Left hindlimb (tissue), 1 donor: Measurements from ENCODE around the gene OGA.

Experiments
- DNase-seq: peaks from one replicate; pipeline ENCODE4 v3.0.0-alpha.2; 2018

The OGA gene

DNA sequence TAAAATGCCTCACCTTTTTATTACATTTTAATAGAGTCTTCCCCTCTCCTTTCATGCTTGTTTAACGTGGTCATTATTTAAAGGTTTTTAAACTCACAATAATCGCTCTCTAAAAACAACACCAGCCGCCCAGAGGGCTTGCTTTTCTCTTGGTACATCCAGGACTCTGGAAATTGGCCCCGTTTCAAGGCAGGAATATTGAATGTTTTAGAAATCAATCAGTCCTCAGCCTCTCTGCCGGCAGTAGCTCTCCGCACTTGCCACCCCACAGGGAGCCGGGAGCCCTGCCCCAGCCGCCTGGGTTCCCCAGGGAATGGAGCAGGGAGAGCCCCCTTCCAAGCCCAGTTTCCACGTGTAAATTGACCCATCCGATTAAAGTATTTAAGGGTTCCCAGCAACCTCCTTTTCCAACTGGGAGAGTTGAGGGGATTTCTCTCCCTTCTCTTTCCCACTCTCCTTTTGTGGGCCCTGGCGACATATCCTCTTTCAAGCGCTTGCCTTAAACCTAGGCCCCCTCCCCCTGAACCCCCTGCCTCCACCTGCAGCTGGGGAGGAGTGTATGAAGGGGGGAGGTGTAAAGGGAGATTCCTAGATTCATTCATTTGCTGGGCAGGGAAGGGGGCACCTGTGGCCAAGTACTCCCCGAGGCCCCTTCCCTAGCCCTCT lies 44.2 kb downstream of the OGA start:
- no peak for DNase-seq

DNA sequence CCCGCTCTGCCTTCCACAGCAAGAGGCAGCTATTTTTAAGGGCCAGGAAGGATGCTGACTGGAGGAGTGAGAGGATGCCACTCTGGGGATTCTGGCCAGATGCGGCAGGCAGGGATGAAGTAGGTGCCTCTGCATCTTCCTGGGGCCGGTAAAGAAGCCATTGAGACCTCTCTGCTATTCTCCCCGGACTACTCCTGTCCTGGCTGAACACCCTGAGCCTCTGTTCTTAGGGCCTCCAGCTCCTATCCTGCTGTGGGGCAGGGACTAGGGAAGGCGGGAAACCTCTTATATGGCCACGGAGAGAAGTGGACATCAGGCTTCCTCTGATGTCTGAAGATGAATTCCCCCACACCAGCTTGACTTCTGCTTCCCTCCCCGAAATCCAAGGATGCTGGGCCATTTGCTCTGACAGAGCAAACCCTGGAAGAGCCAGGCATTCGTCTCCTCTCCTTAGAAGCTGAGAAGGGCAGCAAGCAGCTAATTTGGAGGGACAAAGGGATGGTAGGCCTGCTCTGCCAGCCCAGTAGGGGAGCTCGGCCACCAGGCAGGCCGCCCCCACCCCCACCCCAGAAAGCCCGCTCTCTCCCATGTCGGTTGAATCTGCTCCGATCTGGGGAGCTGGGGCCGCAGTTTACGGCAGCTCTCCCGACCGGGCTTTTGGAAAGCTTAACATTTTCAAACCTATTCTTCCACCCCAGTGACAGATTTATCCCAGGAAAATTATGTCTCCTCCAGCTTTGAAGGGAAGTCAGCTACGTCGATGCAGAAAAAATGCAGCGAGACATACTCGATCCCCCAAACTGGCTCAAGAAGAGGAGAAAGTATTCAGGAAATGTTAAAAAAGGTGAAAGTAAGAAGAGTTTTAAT lies 45.1 kb downstream of the OGA start:
- no peak for DNase-seq

DNA sequence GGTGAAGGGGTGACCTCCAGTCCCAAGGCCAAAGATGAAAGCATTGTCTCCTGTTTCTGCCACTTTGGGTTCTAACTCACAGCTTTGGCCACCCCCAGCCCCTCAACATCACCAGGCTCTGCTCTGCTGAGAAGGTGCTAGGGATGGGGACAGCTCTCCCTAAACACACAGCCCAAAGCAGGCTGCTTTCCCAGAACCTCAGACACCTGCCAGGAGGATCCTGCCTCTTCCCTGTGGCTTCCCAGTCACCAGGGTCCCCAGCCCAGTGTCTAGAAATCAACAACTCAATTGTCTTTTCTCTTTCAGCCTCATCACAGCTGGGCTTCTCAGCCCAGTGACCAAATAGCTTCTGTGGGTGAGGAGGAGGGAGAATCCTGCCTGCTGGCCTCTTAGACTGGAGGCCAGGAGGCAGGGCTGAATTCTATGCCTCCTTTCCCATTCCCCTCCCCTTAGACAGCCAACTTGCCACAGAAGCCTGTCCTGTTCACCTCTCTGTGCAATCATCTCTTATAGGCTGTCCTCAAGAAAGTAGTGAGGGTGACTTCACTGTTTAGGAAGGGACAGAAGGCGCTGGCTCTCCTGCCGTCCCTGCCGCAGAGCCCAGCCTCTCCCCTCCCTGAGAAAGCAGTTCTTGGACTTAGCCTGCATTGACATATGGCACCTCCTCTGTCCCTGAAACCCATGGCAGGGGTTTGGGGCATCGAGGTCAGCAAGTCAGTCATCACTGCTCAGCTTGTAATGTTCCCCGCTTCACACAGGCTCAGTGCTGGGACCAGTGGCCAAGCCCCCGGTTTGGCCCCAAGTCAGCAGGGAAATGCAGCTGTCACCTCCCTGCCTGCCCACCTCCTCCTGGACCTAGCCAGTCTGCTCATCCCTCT lies 46.0 kb downstream of the OGA start:
- no peak for DNase-seq

DNA sequence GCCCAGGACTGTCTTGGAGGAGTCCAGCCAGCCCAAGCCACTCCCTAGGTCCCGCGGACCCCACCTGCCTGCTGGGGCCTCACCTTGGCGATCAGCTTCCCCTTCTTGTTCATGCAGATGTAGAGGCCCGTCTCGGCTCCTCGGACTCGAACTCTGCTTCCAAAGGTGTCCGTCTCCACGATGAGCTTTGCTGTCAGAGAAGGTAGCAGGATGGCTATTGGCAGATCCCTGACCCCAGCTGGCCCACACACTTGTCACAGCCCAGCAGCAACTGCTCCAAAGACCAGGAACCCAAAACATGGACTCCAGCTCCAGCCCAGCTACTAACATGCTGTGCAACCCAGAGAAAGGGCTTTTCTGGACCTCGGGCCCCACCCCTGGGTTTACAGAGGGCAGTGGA lies 46.9 kb downstream of the OGA start:
- DNase-seq, result no peak

DNA sequence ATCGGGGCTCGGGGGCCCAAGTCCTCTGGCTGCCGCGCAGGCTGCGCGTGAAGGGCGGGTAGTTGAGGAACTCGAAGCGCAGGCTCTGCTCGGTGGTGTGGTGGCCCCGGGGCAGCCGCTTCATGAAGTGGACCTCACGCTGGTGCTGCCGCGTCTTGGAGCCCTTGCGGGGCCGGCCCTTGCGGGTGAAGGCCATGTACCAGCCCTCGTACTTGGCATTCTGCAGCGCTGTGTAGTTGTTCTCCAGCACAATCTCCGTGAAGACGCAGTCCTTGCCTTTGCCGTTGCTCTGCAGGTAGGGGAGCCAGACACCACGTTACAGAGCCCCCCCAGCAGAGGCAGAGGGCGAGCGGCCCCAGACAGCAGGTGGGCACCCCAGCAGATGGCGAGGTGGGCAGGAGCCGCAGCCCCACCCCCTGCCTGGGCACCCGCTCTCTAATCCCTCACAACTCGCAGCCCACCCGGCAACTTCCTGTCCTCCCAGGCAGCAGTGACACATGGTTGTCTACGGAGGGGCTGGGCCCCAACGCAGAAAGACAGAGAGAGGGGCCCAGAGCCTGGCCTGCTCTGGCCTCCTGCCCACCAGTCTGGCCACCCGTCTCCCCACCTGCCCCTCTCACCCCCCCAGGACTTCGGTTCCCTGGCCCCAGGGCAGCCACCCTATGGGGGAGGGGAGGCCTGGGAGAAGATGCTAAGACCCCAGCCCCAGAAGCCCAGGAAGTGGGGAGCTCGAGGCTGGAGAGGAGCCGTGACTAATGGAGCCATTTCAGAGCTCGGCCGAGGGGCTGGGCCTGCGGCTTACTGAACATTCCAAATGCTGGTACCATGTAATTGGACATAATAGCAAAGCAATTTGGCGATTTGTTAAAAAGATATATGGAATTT lies 47.7 kb downstream of the OGA start:
- DNase-seq, result no peak

DNA sequence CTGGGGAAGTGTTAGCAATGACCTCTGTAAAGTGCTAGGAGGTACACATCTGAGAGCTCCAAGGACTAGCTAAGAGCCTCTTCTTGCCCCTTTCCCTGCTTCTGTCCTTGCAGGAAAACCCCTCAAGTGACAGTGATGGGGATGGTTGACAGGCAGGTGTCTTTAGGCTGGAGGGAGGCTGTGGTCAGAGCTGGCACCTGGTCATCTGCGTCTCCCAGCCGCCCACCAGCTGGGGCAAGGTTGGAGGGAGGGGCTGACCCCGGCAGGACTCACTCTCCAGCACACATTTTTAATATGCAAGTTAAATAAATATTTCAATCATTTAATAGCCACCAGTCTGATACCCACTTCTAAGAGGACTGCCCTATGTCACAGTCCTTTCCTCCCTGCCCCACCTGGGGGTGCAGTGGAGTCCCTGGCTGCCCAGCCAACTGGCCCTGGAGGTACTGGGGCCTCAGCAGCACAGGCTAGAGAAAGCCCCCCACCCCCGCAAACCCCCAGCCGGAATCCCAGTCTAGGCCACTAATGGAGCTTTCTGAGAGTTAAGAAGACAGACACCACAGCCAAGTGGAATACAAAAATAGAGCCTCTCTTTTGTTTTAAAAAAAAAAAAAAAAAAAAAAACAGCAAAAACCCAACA lies 48.6 kb downstream of the OGA start:
- no peak for DNase-seq

DNA sequence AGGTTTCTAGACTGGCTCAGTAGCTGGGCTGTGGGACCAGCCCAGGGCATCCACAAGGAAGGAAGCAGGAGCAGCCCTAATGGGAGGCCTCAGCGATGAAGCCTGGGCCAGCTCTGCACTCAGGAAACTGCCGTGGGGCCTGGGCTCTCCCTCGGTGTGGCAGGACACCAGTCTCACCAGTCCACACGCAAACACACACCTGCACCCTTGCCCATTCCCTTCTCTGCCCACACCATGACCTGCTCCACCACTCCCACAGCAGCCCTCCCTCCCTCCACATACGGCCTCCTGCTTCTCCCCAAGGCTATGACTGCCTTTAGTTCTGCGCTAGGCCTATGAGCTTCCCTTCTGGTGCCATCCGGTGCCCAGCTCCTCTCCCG lies 49.5 kb downstream of the OGA start:
- no peak for DNase-seq

DNA sequence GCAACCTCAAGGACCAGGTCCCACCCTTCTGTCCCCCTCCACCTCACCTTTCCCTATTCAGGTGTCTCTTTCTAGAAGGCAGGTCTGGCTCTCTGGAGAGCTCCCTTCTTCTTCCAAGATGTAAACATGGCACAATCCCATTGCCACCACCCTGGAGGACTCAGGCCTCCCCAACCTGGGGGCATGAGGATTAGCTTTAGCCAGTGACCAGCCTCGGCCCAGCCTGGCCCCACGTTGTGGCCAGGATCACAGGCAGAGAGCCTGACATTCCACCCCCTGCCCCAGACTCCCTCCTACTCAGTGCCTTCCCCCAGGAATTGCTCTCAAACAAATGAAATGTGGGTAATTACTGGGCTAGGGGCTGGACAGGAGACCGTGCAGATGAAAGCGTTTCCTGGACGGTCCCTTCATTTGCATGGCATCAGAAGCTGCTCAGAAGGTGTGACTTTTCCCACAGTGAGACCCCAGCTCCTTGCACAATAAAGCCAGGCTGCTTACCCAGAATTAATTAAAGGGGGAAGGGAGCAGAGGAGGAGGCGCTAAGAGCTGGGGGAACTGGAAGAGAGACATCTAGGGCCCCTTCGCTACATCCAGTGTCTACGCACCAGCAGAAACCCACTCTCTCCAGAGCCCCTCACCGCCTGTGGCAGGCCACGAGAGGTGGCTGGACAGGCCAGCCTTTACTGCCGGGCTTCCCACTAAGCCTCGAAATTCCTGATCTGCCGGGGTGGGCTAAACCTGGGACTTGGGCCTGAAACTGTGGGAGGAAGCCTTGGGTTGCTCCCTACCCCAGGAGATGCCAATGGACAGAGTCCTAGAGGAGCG lies 50.1 kb downstream of the OGA start:
- no peak for DNase-seq

DNA sequence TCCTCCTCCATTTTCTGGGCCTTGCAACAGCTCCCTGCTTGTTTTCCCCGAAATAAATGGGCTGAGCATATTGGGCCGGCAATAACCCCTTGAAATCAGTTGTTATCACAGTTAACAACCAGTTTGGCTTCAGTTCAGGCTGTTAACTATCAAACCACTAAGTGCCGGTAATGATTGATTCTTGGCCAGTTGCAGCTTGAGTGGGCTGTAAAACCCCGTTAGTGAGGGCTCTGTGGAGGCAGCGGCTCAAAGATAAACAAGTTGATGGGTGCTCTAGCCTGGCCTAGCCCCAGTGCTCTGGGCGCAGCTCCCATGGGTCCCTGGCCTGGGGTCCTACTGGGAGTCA lies 50.7 kb downstream of the OGA start:
- no peak for DNase-seq

DNA sequence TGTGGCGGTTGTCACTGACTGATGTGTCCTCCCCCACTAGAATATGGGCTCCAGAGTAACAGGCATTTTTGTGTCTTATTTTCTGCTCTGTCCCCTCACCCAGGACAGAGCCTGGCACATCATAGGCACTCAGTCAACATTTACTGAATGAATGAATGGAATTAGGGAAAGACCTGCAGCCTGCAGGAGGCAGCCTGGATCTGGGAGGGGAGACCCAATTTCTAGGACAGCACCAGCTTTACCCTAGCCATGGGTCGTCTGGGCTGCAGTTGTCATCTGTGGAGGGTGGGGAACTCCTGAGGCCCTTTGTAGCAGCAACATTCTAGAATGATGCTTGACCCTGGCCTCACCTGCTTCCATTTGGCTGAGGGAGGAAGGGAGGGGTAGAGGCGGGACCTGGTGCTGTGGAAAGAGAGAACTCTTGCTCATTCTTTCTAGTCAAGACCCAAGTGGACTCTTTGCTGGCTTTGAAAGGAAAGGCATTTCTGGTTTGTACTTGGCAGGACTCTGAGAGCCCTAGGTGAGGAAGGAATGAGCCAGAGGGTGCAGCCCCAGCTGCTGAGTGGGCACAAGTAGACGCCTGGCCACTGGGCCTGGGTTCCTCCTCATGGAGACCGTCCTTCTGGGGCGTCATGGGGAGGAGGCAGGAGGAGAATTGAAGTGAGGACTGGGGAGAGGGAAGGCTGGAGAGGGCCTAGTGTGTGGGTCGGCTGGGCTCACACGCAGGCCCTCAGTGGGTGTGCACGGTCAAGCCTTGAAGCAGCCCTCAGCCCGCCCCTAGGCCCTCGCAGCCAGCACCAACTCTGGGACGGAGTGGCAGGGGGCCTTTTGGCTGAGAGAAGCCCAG lies 51.3 kb downstream of the OGA start:
- DNase-seq, result no peak

DNA sequence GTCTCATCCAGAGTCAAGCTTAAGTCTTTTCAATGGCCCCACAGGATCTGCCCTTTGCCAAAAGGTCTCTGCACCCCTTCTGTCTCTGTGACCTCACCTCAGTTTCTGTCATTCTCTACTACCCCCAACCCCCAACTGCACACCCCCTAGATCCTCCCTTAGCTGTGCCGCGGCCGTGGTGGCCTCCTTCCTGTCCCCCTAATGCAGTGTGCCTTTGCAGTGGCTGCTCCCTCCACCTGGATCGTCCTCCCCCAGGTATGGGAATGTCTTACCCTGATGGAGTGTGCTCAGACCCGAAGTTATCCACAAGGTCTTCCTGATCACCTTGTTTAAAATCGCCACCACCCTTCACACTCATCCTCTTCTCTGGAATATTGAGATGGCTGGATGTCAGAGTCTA lies 51.9 kb downstream of the OGA start:
- DNase-seq, result no peak

DNA sequence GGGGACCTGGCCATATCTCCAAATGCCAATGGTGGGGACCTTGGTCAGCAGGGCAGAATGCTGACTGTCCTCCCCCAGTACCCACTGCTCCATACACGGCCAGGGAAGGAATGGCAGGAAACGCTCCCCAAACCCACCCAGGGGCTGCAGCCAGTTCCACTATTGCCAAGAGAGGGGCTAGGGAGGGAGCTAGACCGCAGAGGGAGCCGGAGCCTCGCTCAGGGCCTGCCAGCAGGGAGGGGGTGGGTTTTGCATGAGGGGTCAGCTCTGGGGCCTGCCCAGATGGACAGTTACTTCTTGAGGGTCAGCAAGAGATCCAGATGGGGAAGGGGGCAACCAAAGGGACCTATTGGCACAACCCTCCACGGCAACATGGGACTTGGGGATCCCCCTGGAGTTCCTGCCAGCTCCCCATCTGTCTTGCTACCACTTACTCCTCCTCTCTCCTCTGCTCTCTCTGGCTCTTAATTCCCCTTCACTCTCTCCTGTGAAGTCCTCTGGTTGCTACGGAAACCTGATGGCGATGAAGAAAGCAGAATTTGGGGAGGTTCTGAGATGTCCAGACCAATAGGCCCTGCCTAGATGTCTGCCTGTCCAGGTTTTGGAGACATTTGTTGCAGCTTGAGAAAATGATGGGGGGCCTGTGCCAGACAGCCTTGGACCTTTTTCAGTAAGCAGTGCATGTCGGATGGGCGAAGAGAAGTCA lies 55.0 kb downstream of the OGA start:
- no peak for DNase-seq

DNA sequence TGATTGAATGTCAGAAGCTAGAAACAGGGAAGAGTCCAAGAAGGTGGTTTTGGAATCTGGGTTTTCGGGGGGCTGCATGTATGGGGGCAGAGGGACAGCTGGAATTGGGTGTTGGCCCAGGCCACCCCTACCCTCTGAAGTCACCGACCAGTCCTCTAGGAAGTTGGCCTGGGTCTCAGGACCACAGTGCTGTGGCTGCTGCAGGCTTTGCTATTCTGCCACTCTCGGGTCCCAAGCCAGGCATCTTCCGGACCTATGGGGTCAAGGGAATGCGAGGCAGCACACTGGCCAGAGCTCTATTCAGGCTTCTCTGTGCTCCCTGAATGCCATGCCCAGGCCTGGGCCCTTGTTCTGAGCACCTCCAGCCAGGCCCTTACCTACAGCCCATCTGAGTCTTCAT lies 55.5 kb downstream of the OGA start:
- no peak for DNase-seq

DNA sequence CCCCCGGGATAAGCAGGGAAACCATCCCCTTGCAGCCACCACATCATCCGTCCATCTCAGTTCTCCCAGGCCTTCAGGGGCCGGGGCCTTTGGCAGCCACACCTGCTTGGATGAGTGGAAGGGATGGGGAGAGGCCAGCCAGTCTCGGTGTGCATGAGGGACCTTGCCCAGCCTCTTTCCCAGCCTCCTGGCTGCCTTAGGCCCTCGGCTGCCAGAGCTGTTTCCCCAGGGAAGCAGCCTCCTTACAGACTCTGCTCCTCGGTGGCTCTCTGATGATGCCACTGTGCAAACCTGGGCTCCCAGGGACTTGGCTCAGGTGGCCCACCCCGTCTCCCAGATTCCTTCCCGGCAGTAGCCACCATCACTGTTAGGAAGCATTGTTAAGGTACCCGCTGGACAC lies 57.0 kb downstream of the OGA start:
- DNase-seq, result no peak

DNA sequence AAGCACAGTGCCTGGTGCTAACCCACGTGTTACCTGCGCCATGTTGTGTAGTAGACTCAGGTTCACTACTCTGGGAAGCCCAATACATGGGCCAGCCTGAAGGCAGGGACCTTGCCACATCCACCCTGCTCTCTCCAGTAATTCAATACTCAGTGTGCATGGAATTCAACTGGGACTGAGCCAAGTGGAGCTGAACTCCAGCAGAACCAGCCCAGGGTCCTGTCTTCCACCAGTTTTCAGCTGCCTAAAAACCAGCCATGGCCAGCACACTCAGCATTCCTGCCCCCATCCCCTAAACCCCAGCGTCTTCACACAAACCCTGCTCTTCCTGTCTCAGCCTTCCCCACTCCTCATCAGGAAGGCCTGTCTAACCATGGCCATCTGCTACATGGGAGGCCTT lies 57.7 kb downstream of the OGA start:
- no peak for DNase-seq

DNA sequence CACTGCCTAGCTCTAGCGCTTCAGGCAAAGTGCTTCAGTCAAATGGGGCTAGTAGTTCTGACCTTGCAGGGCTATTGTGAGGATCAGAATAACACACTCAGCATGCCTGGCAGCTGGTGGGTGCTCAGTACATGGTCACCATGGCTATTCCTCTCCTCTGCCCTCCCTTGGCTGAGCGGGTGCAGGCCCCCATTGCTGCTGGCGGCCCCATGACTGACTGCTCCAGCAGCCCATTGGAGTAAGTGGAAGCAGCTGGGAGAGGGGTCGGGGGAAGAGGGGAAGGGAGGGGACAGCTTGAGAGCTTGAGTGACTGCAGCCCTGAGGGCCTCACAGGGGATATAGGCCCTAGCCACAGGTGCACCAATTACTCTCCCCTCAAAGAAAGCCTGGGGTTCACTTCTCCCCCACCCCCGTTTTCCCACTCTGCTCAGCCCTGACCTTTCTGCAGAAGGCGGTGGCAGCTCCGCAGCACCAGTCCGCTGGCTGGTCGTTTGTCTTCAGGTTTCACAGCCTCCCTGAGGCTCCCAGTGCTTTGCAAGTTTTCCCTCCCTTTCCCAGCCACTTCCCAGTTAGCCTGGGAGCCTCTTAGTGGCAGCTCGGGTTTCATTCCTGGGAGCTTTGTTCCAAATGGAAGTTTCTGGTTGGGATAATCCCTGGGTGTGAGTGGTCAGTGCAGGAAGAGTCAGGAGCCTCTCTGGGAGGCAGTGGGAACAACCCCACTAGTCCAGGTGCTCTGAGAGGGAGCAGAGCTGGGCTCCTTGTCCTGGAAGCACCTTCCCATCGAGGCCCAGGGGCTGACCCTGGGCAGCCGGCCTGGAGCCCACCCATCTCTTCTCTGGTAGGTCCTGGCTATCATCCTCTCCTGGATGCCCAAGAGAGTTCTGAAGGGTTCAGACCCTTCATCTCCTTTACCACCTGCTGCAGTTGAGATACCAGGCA lies 58.7 kb downstream of the OGA start:
- DNase-seq, result no peak

DNA sequence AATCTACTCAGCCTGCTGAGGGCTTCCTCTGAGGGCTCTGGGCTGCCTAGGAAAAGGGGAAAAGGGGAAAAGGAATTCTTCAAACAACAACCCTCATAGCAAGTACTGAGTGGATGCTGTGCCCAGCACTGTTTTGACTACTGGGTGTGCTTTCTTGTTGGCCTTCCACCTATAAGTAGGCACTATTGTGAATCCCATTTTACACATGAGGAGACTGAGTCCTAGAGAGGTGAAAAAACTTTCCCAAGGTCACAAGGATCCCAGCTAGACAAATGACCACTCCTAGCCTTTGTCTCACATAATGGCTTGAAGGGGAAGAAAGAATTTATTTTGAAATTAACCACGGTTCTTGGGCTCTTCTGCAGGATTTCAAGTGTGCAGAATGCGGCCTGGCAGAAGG lies 59.4 kb downstream of the OGA start:
- DNase-seq, result no peak

DNA sequence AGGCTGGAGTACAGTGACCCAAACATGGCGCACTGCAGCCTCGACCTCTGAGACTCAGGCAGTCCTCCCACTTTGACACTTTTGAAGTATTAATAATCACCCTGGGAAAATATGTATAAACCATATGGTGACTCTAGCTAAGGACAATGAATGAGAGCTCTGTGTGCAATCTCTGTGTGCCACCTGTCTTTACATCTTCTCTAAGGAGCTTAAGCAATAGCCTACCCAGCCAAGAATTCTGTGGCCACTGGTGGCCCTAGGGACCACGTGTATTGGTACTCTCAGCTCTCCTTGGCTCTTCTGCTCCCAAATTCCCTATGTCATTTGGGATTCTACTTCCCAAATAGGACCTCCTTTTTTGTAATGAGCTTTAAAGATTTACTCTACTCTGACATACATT lies 66.0 kb downstream of the OGA start:
- no peak for DNase-seq
